GM18505 (cell line): ENCODE data around the gene HSPA1B.
"Not testable (repeated sequence)": the region's sequence is repeated elsewhere in the genome, so short reads cannot be mapped to it uniquely, and the experiment has no call there.

Experiments
- ATAC-seq: cut with Tn5 transposase; IDR thresholded peaks from one replicate; pipeline ENCODE4 v1.9.1; 2021; ENCODE audit not compliant: unreplicated experiment
- POLR2A ChIP-seq: IDR thresholded peaks from 4 replicates; pipeline ENCODE4 v1.6.1; 2011; ENCODE audit warnings: borderline replicate concordance; ENCODE audit not compliant: insufficient read depth, insufficient read length; ENCODE audit errors: extremely low read depth

HSPA1B gene

DNA sequence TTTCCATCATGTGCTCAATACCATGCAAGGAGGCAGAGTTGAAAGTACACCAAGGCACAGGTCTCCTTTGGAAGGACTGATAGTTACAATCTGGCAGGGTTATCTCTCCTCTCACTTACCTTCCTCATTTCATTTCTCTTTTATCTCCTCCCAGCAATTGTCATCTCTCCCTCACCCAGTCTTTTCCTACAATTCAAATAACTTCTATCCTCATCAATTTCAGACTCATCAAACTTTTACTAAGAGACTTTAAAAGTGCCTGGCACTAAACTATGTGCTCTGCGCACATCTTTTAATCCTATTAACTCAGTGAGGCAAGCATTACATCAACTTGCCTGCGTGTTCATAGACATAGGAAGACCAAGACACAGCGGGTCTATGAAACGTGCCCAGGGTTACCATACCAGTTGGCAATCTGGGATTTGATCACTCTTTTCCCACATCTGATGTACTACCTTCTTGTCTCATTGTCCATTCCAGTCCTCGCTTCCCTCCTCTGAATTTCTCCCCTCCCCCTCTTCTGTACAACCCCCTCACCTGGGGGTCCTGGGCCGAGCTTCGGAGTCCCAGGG lies 33.2 kb upstream of the HSPA1B start:
- no peak for TF ChIP-seq POLR2A
- no peak for ATAC-seq

DNA sequence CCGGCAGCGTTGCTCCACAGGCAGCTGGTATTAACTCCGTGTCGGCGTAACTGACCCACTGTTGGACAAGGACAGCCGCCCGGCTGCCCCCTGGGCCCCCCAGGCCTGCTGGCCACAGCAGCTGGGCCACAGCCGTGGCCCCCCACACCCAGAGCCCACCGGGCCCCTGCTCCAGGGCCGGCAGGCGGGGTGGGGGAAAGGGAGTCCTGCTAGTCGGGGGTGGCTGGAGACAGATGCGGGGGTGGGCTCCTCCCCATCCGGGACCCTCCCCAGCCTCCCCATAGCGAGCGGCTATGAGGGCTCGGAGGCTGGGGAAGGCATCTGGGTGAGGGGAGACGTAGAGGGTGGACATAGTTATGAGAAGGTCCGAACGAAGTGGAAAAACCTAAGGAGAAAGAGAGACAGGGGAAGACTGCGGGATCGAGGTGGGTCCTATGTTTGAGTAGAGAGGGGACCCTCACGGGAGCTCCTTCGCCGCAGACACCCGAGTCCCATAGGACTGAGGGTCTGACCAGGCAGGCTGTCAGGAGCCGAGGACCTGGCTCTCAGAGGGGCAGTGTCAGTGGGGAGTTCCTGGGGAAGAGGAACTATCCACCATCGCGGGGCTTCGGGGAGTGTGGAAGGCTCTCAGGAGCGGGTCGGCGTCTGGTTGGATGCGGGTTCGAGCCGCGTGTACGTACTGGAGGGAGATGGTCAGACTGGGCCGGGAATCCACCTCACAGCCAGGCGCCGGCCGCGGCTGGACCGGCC lies 32.5 kb upstream of the HSPA1B start:
- no peak for ATAC-seq
- no peak for TF ChIP-seq POLR2A

DNA sequence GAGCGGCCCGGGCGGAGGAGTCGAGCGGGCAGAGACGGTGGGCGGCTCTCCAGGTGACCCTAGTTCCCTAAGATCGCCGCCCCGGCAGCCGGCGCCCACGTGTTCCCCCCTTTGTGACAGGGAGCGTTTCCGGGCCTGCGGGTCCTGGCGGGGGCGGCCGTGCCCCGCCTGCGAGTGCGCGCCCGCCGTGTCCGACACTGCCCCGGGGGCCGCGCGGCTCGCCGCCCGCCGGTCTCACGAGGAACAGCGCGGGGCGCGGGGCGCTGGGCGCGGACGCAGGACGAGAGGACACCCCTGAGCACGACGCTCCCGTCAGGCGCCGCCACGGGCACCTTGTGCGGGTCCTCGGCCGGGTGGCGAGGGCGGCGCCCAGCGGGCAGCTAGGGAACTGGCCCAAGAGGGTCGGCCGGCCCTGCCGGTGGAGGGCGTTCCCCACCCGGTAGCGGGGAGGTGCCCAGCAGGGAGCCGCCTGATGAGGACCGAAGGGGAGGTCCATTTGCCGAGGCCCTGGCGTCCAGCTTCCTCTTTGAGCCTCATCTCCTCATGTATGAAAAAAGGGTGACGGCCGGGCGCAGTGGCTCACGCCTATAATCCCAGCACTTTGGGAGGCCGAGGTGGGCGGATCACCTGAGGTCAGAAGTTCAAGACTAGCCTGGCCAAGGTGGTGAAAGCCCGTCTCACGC lies 31.8 kb upstream of the HSPA1B start, which contains the start of gene VARS1:
TSS of gene VARS1 (minus strand) at position 137 of the 683 bp plus-strand sequence. CDS start 535 bp downstream, outside the sequence.
- peak; percentile 67 for ATAC-seq
- peak; percentile 72 for TF ChIP-seq POLR2A

DNA sequence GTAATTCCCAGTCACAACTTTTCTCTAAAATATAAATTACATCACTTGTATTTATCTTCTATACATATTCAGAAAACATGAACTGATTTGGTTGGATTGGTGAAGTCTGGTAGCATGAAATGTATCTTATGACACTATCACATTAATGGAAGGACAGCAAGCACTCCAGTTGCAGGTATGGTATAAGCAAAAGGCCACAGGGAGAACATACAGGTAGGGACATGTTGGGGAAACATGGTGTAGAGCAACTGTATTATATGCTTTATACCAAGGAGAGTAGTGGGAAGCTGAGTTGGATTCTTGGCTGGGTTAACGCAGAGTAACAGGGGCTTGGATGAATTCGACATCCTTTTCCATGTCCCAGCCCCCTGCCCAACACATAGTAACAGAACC lies 30.5 kb upstream of the HSPA1B start:
- ATAC-seq, result no peak
- TF ChIP-seq POLR2A, result no peak

DNA sequence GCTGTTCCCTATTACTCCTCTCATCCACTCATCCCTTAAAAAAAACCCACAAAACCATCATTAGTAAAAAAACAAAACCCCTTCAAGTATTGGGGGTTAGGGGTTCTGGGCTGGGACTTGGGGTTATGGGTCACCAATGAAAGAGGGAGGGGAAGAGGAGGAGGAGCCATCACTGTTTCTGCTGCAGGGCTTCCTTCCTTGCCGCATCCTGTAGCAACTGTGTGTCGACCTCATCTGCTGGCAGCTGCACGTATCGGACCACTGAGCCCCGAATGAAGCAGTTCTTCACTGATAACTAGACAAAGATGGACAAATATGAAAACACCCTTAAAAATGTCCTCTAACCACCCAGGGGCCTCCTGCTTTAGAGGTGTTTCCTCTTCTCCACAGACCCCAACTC lies 29.9 kb upstream of the HSPA1B start:
- TF ChIP-seq POLR2A, result no peak
- no peak for ATAC-seq

- no peak for TF ChIP-seq POLR2A
- no peak for ATAC-seq
Observed at GRCh38 chr6:31799781-31800180, 27.8 kb upstream of the HSPA1B start.

DNA sequence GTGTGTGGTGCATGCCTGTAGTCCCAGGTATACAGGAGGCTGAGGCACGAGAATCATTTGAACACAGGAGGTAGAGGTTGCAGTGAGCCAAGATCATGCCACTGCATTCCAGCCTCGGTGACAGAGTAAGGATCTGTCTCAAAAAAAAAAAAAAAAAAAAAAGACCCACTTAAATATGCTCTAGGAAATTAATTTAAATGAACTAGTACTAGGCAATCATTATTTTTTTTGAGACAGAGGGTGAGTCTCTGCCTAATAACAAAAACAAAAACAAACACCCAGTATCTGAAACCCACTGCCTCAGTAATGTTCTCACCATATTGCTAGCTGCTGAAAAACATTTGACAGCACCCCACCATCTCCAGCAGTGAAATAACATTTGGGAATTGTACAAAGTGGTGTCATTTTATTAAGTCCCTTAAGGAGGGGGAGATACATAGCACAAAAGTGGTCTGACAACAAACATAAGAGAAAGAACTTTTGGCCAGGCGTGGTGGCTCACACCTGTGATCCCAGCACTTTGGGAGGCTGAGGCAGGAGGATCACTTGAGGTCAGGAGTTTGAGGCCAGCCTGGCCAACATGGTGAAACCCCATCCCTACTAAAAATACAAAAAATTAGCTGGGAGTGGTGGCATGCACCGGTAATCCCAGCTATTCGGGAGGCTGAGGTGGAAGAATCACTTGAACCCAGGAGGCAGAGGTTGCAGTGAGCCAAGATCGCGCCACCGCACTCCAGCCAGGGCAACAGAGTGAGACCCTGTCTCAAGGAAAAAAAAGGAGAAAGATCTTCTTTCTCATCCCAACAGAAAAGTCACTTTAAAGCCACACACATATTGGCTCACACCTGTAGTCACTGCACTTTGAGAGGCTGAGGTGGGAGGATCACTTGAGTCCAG lies 26.3 kb upstream of the HSPA1B start:
- not testable (repeated sequence) for ATAC-seq

- no peak for TF ChIP-seq POLR2A
- ATAC-seq, result peak; percentile 26
Observed at GRCh38 chr6:31805939-31806469, 21.5 kb upstream of the HSPA1B start.

GRCh38 chr6:31806470-31807272 lies 20.9 kb upstream of the HSPA1B start, which contains the start of gene LSM2:
Gene LSM2 (minus strand): TSS chr6:31806966. CDS start chr6:31806757, 209 bp downstream.
- TF ChIP-seq POLR2A, result peak; percentile 97
- ATAC-seq, result peak; percentile 88

DNA sequence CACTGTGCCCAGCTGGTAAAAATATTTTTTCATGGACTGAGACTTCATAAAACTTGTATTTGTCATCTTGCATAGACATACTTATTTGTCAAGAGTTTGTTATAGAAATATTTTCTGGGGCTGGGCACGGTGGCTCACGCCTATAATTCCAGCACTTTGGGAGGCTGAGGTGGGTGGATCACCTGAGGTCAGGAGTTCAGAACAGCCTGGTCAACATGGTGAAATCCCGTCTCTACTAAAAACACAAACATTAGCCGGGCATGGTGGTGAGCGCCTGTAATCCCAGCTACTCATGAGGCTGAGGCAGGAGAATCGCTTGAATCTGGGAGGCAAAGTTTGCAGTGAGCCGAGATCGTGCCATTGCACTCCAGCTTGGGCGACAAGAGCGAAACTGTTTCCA lies 18.9 kb upstream of the HSPA1B start:
- not testable (repeated sequence) for ATAC-seq

DNA sequence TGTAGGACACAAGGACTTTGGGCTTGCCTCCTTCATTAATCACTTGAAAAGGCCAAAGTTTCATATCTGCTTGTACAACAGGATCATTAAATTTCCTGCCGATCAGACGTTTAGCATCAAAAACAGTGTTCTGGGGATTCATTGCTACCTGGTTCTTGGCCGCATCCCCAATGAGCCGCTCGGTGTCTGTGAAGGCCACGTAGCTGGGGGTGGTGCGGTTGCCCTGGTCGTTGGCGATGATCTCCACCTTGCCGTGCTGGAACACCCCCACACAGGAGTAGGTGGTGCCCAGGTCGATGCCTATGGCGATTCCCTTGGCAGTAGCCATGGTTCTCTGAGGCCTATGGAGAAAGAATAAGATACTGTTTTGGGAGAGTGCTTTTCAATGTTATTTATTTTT lies 15.9 kb upstream of the HSPA1B start:
- no peak for TF ChIP-seq POLR2A
- ATAC-seq, result no peak

GRCh38 chr6:31813465-31813849 lies 14.1 kb upstream of the HSPA1B start:
- no peak for ATAC-seq
- TF ChIP-seq POLR2A, result no peak

- no peak for TF ChIP-seq POLR2A
- ATAC-seq, result no peak
Observed at GRCh38 chr6:31814677-31815024, 12.9 kb upstream of the HSPA1B start.
